HG03439 (cell line): ENCODE results near the gene KIF22.
"Not testable (repeated sequence)": the region's sequence is repeated elsewhere in the genome, so short reads cannot be mapped to it uniquely, and the experiment has no call there.

ENCODE experiments used
- ATAC-seq: cut with Tn5 transposase; IDR thresholded peaks from one replicate; pipeline ENCODE4 v1.9.1; 2021; ENCODE audit warnings: mild to moderate bottlenecking, moderate library complexity; ENCODE audit not compliant: unreplicated experiment

KIF22 gene

GRCh38 chr16:29765167-29766032, 25.2 kb upstream of the KIF22 start:
- no peak for ATAC-seq

GRCh38 chr16:29766571-29766970, 24.0 kb upstream of the KIF22 start:
- no peak for ATAC-seq

DNA sequence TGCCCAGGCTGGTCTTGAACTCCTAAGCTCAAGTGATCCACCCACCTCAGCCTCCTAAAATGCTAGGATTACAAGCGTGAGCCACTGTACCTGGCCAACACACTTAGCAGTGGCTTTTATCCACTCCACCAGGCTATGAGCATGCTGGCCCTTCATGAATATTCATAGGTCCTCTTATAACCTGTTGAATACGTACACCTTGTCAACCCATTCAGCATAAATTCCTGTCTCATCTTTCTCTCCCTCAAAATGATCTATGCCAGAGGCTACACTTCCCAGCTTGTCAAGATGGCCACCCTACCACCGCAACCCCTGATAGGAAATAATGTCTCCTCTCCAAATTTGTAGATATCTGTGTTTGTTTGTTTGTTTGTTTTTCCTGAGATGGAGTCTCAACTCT, 23.5 kb upstream of the KIF22 start:
- ATAC-seq: no peak

- no peak for ATAC-seq
Measured at GRCh38 chr16:29769507-29769906, 21.0 kb upstream of the KIF22 start.

DNA sequence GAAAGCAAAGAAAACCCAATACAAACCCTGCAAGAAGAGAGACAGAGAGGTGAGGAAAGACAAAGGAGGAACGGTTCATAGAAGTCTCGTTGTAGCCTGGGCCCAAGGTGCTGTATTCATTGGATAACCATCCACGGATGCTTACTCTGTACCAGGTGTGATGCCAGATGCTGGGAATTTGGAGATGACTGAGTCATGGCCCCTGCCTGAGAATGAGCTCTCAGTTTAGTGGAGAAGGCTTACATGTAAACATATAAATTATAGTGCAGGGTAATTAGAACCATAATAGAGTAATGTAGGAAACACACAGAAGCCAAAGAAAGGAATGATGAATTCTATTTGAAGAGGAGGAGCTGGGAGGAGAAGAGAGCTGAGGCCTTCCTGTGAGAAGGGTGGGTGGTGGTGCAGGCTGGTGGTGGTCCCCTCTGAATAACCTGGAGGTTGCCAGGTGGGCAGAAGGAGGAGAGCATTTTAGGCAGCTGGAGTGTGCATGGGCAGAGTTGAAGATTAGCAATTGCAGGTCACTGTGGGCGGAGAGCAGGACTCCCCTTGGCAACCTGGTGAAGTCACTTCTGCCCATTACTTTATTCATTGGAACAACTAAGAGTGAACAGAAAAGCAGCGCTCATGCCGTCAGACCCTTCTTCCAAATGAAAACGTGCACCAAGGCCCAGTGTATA, 20.2 kb upstream of the KIF22 start:
- ATAC-seq: no peak

DNA sequence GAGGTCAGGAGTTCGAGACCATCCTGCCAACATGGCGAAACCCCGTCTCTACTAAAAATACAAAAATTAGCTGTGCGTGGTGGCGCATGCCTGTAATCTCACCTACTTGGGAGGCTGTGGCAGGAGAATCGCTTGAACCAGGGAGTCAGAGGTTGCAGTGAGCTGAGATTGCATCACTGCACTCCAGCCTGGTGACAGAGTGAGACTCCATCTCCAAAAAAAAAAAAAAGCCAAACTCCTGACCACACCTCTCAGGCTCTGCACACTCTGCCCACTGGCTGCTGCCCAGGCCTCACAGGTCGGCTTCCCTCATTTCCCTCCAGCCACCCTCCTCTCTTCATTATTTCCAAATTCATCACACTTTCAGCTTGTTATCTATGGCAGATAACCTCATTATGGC, 18.2 kb upstream of the KIF22 start:
- ATAC-seq: not testable (repeated sequence)

- no peak for ATAC-seq
Measured at GRCh38 chr16:29774730-29775129, 15.8 kb upstream of the KIF22 start.

DNA sequence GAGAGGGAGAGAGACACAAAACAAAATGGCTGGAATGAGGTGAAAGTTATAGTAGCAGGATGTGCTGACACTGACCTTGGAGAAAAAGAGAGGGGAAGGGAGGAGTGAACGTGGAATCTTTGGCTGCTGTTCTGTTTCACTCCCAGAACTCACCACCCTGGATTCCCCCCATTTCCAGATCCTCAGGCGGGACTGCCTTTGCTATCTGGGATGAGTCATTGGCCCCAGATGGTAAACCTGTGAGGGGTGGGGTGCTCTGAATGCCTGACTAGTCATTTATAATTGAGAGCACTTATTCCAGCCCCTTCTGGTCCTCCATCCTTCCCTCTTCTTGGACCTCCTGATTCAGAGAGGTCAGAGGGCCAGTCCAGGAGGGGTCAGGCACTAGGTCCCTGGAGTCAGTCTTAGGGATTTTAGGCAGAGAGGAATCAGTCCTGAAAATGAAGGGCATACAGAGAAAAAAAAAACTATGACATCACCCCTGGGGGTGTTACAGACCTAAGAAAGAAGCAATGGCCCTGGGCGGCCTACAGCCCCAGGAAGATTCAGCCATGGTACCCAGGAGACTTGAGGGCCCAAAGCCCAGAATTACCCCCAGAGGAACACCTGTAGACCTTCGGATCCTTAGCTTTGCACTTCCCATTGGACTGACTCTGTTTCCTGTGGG, 14.7 kb upstream of the KIF22 start:
- no peak for ATAC-seq

DNA sequence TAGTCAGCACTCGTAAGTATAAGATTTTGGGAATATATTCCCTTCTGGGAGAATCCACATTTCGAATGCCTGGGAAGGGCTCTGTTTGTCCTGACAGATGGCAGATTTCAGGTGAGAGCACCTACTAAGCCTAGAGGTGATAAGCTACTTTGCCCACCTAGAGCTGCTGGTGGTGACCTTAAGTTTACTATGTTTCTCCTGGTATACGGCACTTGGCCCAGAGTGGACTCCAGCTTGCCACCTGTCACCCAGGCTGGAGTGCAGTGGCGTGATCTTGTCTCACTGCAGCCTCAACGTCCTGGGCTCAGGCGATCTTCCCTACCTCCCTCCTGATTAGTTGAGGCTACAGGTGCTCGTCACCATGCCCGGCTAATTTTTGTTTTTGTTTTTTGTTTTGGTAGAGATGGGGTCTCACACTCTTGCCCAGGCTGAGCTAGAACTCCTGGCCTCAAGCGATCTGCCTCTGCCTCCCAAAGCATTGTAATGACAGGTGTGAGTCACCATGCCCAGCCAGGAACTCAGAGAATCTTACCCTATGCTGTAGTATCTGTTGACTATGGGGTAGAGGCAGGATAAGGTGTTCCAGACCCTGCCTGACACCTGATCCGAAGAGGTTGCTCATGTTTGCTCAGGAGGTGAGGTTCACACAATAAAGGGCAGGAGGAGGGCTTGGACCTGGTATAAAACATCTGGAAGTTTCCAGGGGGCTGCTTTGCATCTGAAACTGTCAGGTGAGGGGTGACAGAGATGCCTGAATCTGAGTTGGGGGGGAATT, 12.8 kb upstream of the KIF22 start, which contains the start of gene ZG16:
Gene ZG16 (plus strand): TSS at position 681 of the 775 bp plus-strand sequence. CDS start 1,011 bp downstream, outside the sequence.
- no peak for ATAC-seq

DNA sequence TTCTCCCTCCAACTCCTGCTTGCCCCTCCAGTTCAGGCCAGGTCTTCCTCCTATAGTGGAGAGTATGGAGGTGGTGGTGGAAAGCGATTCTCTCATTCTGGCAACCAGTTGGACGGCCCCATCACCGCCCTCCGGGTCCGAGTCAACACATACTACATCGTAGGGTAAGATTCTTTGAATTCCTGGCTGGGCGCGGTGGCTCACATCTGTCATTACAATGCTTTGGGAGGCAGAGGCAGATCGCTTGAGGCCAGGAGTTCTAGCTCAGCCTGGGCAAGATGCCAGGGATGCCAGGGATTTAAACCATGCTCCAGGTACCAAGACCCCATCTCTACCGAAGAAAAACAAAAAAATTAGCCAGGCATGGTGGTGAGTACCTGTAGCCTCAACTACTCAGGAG, 11.1 kb upstream of the KIF22 start:
- ATAC-seq: no peak

DNA sequence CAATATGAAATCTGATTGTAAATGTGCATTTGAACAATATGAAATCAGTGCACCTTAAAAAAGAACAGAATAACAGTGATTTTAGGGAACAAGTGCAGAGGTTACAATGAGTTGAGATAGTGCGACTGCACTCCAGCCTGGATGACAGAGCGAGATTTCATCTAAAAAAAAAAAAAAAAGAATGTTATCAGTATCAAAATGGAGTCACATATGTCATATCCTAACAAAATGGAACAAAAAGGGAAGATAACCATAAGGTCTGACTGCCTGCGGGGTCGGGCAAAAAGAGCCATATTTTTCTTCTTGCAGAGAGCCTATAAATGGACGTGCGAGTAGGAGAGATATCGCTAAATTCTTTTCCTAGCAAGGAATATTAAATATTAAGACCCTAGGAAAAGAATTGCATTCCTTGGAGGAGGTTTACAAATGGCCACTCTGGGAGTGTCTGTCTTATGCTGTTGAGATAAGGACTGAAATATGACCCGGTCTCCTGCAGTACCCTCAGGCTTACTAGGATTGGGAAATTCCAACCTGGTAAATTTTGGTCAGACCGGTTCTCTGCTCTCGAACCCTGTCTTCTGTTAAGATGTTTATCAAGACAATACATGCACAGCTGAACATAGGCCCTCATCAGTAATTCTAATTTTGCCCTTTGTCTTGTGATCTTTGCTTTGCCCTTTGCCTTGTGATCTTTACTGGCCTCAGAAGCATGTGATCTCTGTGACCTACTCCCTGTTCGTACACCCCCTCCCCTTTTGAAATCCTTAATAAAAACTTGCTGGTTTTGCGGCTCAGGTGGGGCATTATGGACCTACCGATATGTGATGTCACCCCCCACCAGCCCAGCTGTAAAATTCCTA, 7.2 kb upstream of the KIF22 start:
- ATAC-seq: not testable (repeated sequence)

DNA sequence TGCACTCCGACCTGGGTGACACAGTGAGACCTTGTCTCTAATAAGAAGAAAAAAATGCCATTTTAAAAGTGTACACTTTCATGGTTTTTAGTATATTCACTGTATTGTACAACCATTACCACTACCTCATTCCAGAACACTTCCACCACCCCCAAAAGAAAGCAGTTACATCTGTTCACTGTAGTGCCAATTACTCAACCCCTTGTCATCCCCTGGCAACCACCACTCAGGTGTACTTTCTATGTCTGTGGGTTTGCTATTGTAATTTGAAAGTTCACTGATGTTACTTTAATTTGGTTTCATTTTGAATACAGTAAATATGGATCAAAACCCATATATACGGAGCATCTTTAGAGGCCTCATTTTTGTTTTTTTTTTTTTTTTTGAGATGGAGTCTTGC, 6.4 kb upstream of the KIF22 start:
- no peak for ATAC-seq

- ATAC-seq: no peak
Measured at GRCh38 chr16:29784901-29785500, 5.5 kb upstream of the KIF22 start.

DNA sequence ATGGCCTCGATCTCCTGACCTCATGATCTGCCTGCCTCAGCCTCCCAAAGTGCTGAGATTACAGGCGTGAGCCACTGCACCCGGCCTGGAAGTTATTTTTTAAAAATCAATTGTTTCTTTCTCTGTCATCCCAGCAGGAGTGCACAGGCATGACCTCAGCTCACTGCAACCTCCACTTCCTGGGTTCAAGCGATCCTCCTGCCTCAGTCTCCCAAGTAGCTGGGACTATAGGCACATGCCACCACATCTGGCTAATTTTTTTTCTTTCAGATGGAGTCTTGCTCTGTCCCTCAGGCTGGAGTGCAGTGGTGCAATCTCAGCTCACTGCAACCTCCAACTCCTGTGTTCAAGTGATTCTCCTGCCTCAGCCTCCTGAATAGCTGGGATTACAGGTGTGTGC, 3.4 kb upstream of the KIF22 start:
- ATAC-seq: not testable (repeated sequence)

DNA sequence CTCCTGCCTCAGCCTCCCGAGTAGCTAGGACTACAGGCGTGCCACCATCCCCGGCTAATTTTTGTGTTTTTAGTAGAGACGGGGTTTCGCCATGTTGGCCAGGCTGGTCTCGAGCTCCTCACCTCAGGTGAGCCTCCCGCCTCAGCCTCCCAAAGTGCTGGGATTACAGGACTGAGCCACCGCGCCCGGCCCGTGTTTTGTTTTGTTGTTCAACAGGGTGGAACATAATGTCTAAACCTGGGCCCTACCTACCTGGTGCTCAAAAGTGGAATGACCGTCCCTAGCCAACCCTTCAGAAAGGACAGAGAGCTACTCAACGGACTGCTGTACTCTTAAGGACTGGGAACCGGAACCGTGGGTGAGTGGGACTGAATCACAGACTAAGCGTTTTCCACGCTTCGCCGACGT, 772 bp upstream of the KIF22 start:
- ATAC-seq: no peak

DNA sequence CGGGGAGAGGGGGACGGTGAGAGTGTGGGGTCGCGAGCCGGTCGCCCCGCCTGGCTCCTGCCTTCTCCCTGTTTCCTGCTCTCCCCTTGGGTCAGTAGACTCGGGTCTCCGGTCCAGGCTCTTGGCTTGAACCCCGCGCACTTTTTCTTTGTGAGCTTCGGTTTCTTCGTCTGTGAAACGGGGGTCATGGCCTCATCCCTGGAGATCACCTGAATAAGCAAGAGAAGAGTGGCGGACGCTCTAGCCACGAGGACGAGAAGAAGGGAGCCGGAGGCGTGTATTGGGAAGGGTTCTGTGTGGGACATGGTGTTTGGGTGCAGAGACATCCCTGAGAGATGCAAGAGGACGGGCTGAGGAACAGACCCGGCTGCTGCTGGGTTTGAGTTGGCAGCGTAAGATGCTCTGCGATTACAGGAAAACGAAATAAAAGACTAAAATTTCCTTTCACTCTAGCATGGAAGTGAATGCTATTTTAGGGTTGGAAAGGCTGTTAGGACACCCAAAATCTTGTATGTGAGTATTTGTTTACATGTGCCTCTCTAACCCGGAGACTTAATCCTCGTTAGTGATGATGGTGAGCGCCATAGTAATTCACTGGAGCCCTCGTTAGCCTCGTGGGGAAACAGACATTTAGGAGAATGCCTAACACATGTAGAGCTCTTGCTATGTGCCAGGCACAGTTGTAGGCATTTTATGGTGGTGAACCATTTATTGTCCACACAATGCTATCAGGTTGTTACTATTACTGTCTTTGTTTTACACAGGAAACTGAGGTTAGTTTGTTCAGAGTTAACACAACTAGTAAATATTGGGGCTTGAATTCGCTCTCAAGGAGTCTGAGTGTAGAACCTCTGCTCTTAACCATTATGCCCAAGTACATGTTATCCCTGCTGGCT, 646 bp downstream of the KIF22 start:
- peak; percentile 4 for ATAC-seq

DNA sequence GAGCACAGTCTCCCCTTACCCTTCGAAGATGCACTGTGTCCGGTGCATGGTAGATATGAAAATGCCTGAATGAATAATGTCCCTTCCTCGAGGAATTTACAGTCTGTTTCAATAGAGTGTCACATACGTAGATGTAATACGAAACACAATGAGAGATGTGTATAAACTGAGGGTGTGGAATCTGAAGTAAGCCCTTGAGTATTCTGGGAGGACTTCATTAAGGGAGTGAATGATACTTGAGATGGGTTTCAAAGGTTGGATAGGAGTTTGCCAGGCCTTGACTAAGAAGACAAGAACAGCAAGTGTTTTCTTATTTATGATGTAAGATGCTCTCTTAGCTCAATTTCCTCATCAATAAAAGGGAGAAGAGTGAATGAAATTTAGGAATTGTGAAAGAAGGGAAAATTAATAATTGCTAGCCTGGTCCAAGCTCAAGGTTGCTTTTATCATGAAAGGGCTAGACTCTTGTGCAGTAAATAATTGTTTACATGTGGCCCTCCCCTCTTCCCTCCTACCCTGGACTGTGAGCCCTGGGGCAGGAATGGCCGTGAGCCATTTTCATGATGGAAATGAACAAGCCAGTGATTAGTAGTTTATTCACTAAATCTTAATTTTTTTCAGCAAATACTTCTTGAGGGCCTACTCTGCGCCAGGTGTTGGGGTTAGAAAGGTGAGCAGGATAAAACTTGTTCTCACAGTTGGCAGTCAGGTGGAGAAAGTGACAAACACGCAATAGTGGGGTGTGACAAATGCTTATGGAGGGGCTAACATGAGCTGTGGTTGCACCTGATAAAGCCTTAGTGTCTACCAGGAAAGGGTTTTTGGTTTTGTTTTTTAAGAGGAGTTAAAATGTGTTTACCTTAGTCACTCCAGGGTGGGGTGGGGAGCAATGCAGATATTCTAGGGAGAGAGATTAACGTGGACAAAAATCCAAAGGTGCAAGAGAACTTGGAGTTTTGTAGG, 1.6 kb downstream of the KIF22 start:
- ATAC-seq: no peak
